Sigmoid colon (tissue), 4 donors: ENCODE results near the gene TGM3.

Source experiments
- CTCF ChIP-seq, 4 experiments: fragments of 450-650 bp in 3 of 4; fragments of 200-600 bp in 1 of 4; IDR thresholded peaks; one replicate each; pipeline ENCODE4 v1.5.1; 2016 to 2019; ENCODE audit warnings: antibody characterized with exemption in 4 of 4, mild to moderate bottlenecking in 3 of 4, moderate library complexity in 2 of 4
- EP300 ChIP-seq, 4 donors: sonication (generic); formaldehyde crosslinking; IDR thresholded peaks; one replicate each; pipeline ENCODE4 v1.6.1; 2017; ENCODE audit warnings: antibody characterized with exemption in 4 of 4
- POLR2A ChIP-seq, 2 donors: fragments of 450-650 bp; IDR thresholded peaks; one replicate each; pipeline ENCODE4 v1.6.1; 2016; ENCODE audit warnings: antibody characterized with exemption in 2 of 2, mild to moderate bottlenecking in 2 of 2, moderate library complexity in 2 of 2

- no peak for TF ChIP-seq CTCF (IDR thresholded peaks at IDR 0.05)
- no peak for TF ChIP-seq EP300 (IDR thresholded peaks at IDR 0.05)
- TF ChIP-seq POLR2A (IDR thresholded peaks at IDR 0.05) = no peak
Observed at GRCh38 chr20:2281563-2281962, 14.2 kb upstream of the TGM3 start.
